GM19099 (cell line): Measurements from ENCODE around the gene GFRA1.

Experiments used
- POLR2A ChIP-seq: IDR thresholded peaks from 3 replicates; pipeline ENCODE4 v1.6.1; 2011; ENCODE audit warnings: low read depth; ENCODE audit not compliant: insufficient read length; ENCODE audit errors: extremely low read depth

GFRA1 gene

DNA sequence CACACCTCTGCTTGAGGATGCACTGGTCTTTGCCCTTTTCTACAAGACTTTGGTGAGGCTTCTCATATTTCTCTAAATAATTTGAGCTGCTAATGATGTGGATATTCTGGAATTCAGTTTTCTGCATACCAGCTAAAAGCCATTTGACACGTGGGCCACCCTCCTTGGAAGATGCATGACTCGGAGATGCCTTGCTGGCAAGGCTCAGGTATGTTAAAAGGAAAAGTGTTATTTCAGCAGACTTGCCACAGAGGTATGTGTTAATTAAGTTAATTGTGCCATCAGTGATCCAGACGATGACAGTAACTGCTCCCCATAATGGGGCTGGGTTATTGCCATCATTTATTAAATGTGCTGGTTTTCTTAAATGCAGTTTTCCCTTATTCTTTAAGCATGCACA is 8.8 kb upstream of the GFRA1 start:
- no peak for TF ChIP-seq POLR2A

- no peak for TF ChIP-seq POLR2A
Observed at GRCh38 chr10:116278846-116279245, 5.8 kb upstream of the GFRA1 start.

GRCh38 chr10:116276981-116277380 is 4.0 kb upstream of the GFRA1 start:
- no peak for TF ChIP-seq POLR2A

DNA sequence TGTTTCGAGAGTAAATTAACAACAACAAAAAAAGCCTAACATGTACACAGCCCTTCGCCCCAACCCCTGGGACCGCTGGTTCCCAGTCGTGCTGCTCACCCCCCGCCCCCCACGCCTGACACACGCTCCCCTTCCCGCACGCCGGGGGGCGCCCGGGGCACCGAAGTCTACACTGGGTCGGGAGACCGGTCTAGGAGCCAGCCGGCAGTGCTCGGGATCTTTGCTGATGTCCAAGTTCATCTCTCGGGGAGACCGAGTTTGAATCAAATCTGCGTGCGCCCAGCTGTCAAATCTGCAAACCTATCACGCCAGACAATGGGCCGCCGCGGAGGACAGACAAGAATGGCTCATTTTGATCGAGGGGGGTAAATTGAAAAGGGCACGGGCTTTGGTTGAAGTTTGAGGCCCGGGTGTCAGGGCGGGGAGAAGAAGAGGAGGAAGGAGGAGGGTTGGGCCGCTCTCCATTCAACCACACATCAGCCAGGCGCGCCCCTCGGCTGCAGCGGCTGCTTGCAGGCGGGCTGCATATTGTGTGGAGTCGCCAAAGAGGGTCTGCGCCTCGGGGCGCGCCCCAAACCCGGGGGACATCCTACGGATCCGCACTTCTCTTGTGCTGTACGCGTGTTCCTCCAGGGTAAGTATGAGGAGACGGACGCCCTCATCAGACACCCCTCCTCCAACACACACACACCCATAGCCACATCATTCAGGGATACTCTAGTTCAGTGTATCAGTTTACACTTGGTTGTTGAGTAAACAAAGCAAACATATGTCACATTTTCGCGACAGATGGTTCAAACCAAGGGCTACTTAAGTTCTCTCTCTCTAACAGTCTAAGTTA is 1.3 kb upstream of the GFRA1 start:
- no peak for TF ChIP-seq POLR2A

GRCh38 chr10:116271593-116272439 is 1.2 kb downstream of the GFRA1 start:
- no peak for TF ChIP-seq POLR2A

- no peak for TF ChIP-seq POLR2A
Observed at GRCh38 chr10:116270771-116271592, 2.0 kb downstream of the GFRA1 start.

- TF ChIP-seq POLR2A, result no peak
Observed at GRCh38 chr10:116270126-116270770, 2.8 kb downstream of the GFRA1 start.

GRCh38 chr10:116269619-116270018 is 3.4 kb downstream of the GFRA1 start:
- no peak for TF ChIP-seq POLR2A

GRCh38 chr10:116268976-116269375 is 4.0 kb downstream of the GFRA1 start:
- TF ChIP-seq POLR2A, result no peak

- no peak for TF ChIP-seq POLR2A
Observed at GRCh38 chr10:116265686-116266085, 7.3 kb downstream of the GFRA1 start.

DNA sequence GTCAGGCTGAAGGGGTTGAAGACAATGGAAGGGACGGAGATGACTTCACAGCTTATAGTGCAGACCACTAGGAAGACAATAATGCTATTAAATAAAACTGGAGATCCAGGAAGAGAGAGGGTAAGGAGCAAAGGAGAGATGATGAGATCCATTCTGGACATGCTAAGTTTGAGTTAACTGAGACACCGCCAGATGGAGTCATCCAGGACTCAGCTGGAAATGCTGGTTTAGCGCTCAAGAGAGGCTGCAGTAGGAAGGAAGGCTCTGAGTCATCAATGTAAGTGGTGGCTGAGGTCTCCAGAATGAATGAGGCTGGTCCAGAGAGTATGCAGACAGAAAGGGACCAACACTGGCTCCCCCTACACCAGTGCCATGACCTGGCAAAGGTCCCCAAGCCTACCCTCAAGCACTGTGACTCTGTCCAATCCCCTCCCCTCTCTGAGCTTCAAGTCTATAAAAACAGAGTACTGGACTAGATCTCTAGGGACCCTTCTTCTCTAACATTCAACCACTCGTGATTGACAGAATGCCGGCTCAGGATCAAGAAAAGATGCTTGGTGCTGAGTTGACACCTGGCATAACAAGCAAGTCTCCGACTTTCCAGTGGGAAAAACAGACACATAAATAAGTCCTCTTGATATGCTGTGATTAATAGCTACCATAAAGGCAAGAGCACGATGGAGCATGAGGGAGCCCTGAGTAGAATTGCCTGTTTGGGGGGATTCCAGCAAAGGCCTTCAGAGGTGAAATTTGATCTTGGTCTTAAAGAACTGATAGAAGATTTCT is 8.9 kb downstream of the GFRA1 start:
- no peak for TF ChIP-seq POLR2A

- TF ChIP-seq POLR2A, result no peak
Observed at GRCh38 chr10:116262678-116263077, 10.3 kb downstream of the GFRA1 start.

DNA sequence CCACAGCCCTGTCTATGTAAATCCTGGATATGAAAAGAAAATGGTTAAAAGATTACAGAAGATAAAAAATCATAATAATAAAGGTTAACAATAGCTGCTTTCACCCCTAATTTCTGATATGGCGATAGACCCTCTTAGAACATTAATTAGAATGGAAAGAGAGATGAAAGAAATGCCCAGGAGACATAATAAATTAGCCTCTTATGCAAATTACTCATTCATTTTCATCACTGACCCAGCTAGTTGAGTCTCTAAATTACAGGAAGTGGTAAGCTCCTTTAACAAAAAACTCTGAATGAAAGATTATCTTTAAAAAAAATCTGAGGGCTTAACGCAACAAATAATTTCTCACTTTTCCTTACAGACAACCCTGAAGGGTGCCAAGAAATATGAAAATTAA is 12.4 kb downstream of the GFRA1 start:
- no peak for TF ChIP-seq POLR2A

GRCh38 chr10:116259638-116260037 is 13.4 kb downstream of the GFRA1 start:
- no peak for TF ChIP-seq POLR2A
